ENCODE data around the gene DHX16.

- TF ChIP-seq CTCF (IDR thresholded peaks at IDR 0.05) (peak in 5 of 7 experiments; percentile 72 to 96 (median 84)), POLR2AphosphoS5 (IDR thresholded peaks at IDR 0.05) (peak; percentile 69 to 97 (median 72)), POLR2A (IDR thresholded peaks at IDR 0.05) (no peak), EP300 (IDR thresholded peaks at IDR 0.05) (no peak)
These were observed at the start of gene DHX16 for GRCh38 chr6:30672445-30673253.

All from stomach (tissue), 4 donors.